Adrenal gland (tissue), 12 donors: ENCODE measurements around the gene CDK1. TPM values are rescaled to one million over a fixed set of nuclear protein-coding genes. Genes with fewer than 3 reads are reported as not detected.

Source experiments
- DNase-seq, 7 donors: peaks; one replicate each; pipeline ENCODE4 v3.0.0-alpha.2; 2019 to 2020
- H3K27ac ChIP-seq, 5 donors: fragments of 200-600 bp; sonication (generic) in 4 of 5; 1 replicate in 3 of 5; 2 replicates in 2 of 5; pipeline versions ENCODE4 v1.5.1 to v1.8.0; 2016 to 2020; ENCODE audit warnings: mild to moderate bottlenecking in 1 of 5
- H3K27me3 ChIP-seq: fragments of 200-600 bp; 2 replicates; pipeline ENCODE4 v1.8.0; 2021
- H3K36me3 ChIP-seq, 2 donors: fragments of 200-600 bp; replicated peaks in 1 of 2; 1 replicate in 1 of 2; 2 replicates in 1 of 2; pipeline versions ENCODE4 v1.5.1 to v1.8.0; 2018 to 2022
- H3K4me1 ChIP-seq, 2 donors: fragments of 200-600 bp; replicated peaks in 1 of 2; 1 replicate in 1 of 2; 2 replicates in 1 of 2; pipeline versions ENCODE4 v1.5.1 to v1.8.0; 2018 to 2021
- H3K4me3 ChIP-seq, 4 donors: fragments of 200-600 bp; sonication (generic) in 3 of 4; one replicate each; pipeline ENCODE4 v1.5.1; 2016 to 2018
- H3K9me3 ChIP-seq, 3 donors: fragments of 200-600 bp; sonication (generic) in 1 of 3; replicated peaks in 1 of 3; 1 replicate in 2 of 3; 2 replicates in 1 of 3; pipeline versions ENCODE4 v1.5.1 to v1.8.0; 2016 to 2021
- POLR2A ChIP-seq, 2 donors: fragments of 450-650 bp; IDR thresholded peaks; one replicate each; pipeline ENCODE4 v1.6.1; 2017; ENCODE audit warnings: antibody characterized with exemption in 2 of 2, mild to moderate bottlenecking in 2 of 2, moderate library complexity in 1 of 2
- WGBS, 4 donors: extraction: QIAGEN DNeasy Blood & Tissue Kit in 2 of 4; methylation state at CpG; one replicate each; pipeline versions ENCODE4 v1.1.5 to v1.1.7; 2013 to 2017; 5-methylcytosine and 5-hydroxymethylcytosine counted together
- intact Hi-C, 2 donors: fragments of 100-400 bp; cut with DNase I; formaldehyde crosslinking; loops; one replicate each; pipeline versions ENCODE4 v1.14.1 to v1.15.0; 2022 to 2023
- polyA plus RNA-seq, 3 donors: library from polyadenylated mRNA; stranded (reverse); fragments of 200-250 nt in 2 of 3; fragments of 350-450 nt in 1 of 3; fragmentation: Illumina TruSeq in 1 of 3; extraction: RNeasy Lipid Tissue Mini Kit (QIAGEN cat#74804) in 1 of 3; gene quantifications; one replicate each; pipeline ENCODE4 v1.2.3, GENCODE V29; 2013 to 2014
- total RNA-seq, 9 donors: library from RNA; depleted of rRNA in 4 of 9; stranded (reverse); fragments of >200 nt in 4 of 9; fragments of 120-200 nt in 1 of 9; fragmentation: NEBNext Ultra II Directional in 1 of 9; extraction: Animal tissue kit (Norgen Biotek cat#: 25700) in 1 of 9; gene quantifications; one replicate each; pipeline versions ENCODE4 v1.1.0 to v1.2.4, GENCODE V29; 2013 to 2023
- TF ChIP-seq, protein P1 (sequence below), 6 experiments: fragments of 450-650 bp in 4 of 6; fragments of 200-600 bp in 2 of 6; sonication (generic) in 1 of 6; IDR thresholded peaks; 1 replicate in 5 of 6; 2 replicates in 1 of 6; pipeline versions ENCODE4 v1.5.1 to v1.8.0; 2016 to 2021; ENCODE audit warnings: antibody characterized with exemption in 6 of 6, mild to moderate bottlenecking in 2 of 6, moderate library complexity in 1 of 6
- donor health status: healthy with polysubstance abuse.
- donor health status: Bipolar disorder and iron deficiency.
- donor health status: DM: yes; HTN: yes; CAD: no.
- donor health status: DM: no; HTN: no; CAD: no.
- donor health status: DM: no; HTN: no; CAD: no.
- donor health status: DM: yes; HTN: yes; CAD: no.

The CDK1 gene
- total and polyA plus RNA-seq, 12 donors: 1.1 to 44.3 (median 2.4) TPM

DNA sequence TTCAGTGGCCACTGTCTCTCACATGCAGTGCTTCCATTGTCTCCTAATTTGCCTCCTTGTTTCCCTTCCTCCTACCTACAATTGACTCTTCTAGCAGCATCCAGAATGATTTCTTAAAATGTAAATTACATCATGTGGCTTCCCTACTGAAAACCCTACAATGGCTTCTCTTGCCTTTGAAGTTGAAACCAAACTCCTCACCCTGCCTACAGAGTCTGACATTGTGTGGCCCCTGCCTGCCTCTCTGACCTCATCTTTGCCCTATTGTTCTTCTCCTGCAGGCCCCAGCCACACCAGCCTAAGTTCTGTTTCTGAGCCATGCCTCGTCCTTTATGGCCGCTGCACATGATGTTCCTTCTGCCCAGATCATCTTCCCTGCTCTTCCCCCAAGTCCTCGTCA, 35.8 kb upstream of the CDK1 start:
- Histone ChIP-seq H3K9me3 (no peaks in the 10 kb centered on the region), H3K4me3 (no peak overlapping the region), H3K27me3 (peaks cover 8% of the 10 kb centered on the region), H3K27ac (no peak overlapping the region), H3K4me1 (no peaks in the 10 kb centered on the region), H3K36me3 (no peaks in the 10 kb centered on the region)
- 85 to 95% (median 88%) methylated on average over 3 of the region's 3 CpGs for WGBS, 4 donors
- intact Hi-C loops: no loop called here
- TF ChIP-seq POLR2A (IDR thresholded peaks at IDR 0.05): no peak
- TF ChIP-seq, protein P1, sequence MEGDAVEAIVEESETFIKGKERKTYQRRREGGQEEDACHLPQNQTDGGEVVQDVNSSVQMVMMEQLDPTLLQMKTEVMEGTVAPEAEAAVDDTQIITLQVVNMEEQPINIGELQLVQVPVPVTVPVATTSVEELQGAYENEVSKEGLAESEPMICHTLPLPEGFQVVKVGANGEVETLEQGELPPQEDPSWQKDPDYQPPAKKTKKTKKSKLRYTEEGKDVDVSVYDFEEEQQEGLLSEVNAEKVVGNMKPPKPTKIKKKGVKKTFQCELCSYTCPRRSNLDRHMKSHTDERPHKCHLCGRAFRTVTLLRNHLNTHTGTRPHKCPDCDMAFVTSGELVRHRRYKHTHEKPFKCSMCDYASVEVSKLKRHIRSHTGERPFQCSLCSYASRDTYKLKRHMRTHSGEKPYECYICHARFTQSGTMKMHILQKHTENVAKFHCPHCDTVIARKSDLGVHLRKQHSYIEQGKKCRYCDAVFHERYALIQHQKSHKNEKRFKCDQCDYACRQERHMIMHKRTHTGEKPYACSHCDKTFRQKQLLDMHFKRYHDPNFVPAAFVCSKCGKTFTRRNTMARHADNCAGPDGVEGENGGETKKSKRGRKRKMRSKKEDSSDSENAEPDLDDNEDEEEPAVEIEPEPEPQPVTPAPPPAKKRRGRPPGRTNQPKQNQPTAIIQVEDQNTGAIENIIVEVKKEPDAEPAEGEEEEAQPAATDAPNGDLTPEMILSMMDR (IDR thresholded peaks at IDR 0.05): no peak
- no peak for DNase-seq

GRCh38 chr10:60747817-60748469, 30.3 kb upstream of the CDK1 start:
- Histone ChIP-seq H3K27ac (no peak overlapping the region), H3K27me3 (peaks cover 3% of the 10 kb centered on the region), H3K9me3 (no peaks in the 10 kb centered on the region), H3K4me3 (no peak overlapping the region), H3K36me3 (no peaks in the 10 kb centered on the region), H3K4me1 (no peaks in the 10 kb centered on the region)
- DNase-seq: no peak
- TF ChIP-seq POLR2A (IDR thresholded peaks at IDR 0.05): no peak
- TF ChIP-seq, protein P1 (IDR thresholded peaks at IDR 0.05): no peak
- 63 to 76% (median 68%) methylated on average over 2 of the region's 2 CpGs for WGBS, 4 donors
- intact Hi-C loops: no loop called here

GRCh38 chr10:60753152-60753551, 25.1 kb upstream of the CDK1 start:
- no peaks in the 10 kb centered on the region for H3K4me1 ChIP-seq
- intact Hi-C loops: no loop called here
- no peaks in the 10 kb centered on the region for H3K9me3 ChIP-seq
- DNase-seq: no peak
- 68 to 83% (median 75%) methylated on average over 1 of the region's 1 CpG for WGBS, 4 donors
- no peak overlapping the region for H3K4me3 ChIP-seq
- TF ChIP-seq POLR2A (IDR thresholded peaks at IDR 0.05): no peak
- TF ChIP-seq, protein P1 (IDR thresholded peaks at IDR 0.05): no peak
- H3K27me3 ChIP-seq: peaks cover 5% of the 10 kb centered on the region
- no peaks in the 10 kb centered on the region for H3K36me3 ChIP-seq
- no peak overlapping the region for H3K27ac ChIP-seq

DNA sequence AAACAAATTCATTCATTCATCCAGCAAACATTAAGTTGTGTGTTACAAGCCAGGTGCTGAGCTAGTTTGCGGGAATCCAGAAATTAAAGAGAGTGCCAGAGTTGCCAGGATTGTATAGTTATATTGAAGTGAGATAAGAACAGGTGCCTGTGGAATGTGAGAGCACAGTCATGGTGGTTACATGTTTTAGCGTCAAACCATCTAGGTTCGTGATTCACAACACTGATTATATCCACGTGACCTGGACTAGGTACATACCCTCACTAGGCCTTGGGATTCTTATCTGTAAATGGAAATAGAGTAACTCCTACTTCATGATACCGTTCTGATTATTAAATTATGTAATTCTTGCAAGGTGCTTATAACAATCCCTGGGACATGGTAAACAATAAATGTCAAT, 24.5 kb upstream of the CDK1 start:
- no peak for DNase-seq
- WGBS, 4 donors: 79 to 92% (median 87%) methylated on average over 5 of the region's 5 CpGs
- H3K27ac ChIP-seq: no peak overlapping the region
- no peaks in the 10 kb centered on the region for H3K9me3 ChIP-seq
- TF ChIP-seq, protein P1 (IDR thresholded peaks at IDR 0.05): no peak
- no peak for TF ChIP-seq POLR2A (IDR thresholded peaks at IDR 0.05)
- H3K4me3 ChIP-seq: no peak overlapping the region
- H3K4me1 ChIP-seq: no peaks in the 10 kb centered on the region
- peaks cover 5% of the 10 kb centered on the region for H3K27me3 ChIP-seq
- intact Hi-C loops: no loop called here
- H3K36me3 ChIP-seq: no peaks in the 10 kb centered on the region
